Endometrial microvascular endothelial cells (primary cell): ENCODE results near the gene NPPC. TPM values are rescaled to one million over a fixed set of nuclear protein-coding genes. Genes with fewer than 3 reads are reported as not detected.
"Not testable (repeated sequence)": the region's sequence is repeated elsewhere in the genome, so short reads cannot be mapped to it uniquely, and the experiment has no call there.

Experiments
- in situ Hi-C: cut with HindIII; loops from 2 replicates; pipeline ENCODE4 v1.10.0; 2017; ENCODE audit warnings: low sequenced_read_pairs, low pct_unique_long_range_greater_than_20kb; ENCODE audit errors: inconsistent ontology term
- total RNA-seq: library from RNA; depleted of rRNA; stranded (reverse); fragments of >200 nt; gene quantifications from one replicate; pipeline ENCODE4 v1.2.3, GENCODE V29; 2015; ENCODE audit errors: inconsistent ontology term

Gene NPPC, protein sequence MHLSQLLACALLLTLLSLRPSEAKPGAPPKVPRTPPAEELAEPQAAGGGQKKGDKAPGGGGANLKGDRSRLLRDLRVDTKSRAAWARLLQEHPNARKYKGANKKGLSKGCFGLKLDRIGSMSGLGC
- total RNA-seq, result not detected

DNA sequence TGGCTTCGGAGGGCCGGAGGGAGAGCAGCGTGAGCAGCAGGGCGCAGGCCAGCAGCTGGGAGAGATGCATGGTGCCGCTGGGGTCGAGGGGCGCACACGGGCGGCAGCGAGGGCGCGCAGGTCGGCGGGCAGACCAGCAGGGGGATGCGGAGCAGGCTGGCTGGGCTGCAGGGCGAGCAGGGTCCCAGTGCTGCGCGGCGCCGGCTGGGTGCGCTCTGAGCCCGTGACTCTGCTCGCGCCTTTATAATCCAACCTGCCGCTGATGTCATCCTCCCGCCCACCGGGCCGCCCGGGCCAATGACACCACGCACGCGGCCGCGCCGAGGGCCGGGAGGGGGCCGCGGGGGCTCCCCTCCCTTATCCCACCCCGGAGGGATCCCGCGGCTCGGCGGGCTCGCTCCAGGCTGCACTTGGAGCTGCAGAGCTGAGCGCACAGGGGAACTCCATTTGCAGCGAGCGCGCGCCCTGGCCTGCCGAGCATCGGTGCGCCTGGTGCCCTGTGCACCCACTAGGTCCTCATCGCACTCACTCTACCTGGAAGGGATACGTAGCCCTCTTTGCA, at the start of gene NPPC:
TSS of gene NPPC (minus strand) at position 217 of the 562 bp plus-strand sequence. CDS start at position 70, 147 bp downstream.
- in situ Hi-C loops, result no loop called here

DNA sequence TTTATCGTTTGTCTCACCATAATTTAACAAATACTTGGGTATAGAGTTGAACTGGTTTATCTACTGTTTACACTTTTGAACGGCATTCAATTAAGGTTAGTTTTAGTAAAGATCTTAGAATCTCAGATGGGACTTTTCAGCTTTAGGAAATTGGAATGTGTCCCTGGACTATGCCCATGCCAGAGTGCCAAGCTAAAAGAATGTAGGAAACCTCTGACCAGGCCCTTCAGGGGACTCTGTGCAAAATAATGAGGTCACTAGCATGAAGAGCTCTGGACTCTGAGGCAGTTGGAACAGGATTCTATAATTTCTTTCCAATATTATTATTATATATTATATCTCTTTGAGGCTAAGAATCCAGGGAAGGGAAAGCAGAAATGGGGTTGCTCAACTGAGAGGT, 48.8 kb upstream of the NPPC start:
- in situ Hi-C loops, result no loop called here

DNA sequence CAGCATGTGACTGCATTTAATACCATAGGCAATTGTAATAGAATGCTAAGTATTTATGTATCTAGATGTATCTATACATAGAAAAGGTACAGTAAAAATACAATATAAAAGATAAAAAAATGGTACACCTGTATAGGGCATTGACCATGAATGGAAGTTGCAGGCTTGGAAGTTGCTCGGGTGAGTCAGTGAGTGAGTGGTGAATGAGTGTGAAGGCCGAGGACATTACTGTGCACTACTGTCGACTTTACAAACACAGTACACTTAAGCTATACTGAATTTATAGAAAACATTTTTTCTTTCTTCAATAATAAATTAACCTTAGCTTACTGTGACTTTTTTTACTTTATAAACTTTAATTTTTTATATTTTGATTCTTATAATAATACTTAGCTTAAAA, 44.3 kb upstream of the NPPC start:
- in situ Hi-C loops, result no loop called here

DNA sequence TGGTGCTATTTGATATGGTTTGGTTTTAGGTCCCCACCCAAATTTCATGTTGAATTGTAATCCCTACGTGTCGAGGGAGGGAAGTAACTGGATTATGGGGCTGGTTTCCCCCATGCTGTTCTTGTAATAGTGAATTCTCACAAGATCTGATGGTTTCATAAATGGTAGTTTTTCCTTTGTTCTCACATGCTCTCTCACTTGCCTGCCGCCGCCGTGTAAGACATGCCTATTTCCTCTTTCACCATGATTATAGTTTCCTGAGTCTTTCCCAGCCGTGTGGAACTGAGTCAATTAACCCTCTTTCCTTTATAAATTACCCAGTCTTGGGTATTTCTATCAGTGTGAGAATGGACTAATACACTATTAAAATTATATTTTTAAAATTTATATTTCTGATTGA, 42.6 kb upstream of the NPPC start:
- in situ Hi-C loops, result no loop called here

DNA sequence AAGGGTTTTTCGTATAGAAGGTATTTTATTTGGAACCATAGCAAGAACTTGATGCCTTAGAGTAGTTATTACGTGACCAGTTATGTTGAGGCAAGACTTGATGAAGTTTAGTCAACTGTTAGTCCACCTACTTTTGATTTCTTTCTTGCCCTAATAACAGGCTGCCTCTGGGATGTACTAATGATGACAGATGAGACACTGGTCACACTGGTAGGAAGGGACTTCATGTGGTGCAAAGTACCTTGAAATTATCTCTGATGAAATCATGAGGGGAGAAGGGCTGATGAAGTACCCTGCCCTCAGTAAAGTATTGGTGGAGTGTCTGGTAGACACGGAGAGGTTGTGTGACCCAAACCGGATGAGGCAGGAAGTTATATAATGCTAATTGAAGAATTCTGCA, 40.7 kb upstream of the NPPC start:
- in situ Hi-C loops, result no loop called here

DNA sequence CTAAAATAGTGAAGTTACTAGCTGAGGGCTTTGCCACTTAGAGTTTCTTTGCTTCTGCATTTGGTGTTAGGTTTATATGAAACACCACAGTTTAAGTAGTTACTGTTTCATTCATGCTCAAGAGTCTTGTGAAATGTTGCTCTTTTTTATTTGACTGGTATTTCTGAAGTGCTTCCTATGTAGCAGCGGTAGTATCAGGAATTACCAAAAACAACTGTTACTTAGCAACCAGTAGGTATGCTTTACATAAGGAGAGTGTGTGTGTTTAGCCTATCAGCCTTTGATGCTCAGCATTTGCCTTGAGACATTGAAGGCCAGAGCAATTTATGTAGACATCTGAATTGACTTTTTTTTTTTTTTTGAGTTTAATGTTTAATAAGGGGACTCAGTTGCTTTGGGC, 38.9 kb upstream of the NPPC start:
- in situ Hi-C loops, result no loop called here

DNA sequence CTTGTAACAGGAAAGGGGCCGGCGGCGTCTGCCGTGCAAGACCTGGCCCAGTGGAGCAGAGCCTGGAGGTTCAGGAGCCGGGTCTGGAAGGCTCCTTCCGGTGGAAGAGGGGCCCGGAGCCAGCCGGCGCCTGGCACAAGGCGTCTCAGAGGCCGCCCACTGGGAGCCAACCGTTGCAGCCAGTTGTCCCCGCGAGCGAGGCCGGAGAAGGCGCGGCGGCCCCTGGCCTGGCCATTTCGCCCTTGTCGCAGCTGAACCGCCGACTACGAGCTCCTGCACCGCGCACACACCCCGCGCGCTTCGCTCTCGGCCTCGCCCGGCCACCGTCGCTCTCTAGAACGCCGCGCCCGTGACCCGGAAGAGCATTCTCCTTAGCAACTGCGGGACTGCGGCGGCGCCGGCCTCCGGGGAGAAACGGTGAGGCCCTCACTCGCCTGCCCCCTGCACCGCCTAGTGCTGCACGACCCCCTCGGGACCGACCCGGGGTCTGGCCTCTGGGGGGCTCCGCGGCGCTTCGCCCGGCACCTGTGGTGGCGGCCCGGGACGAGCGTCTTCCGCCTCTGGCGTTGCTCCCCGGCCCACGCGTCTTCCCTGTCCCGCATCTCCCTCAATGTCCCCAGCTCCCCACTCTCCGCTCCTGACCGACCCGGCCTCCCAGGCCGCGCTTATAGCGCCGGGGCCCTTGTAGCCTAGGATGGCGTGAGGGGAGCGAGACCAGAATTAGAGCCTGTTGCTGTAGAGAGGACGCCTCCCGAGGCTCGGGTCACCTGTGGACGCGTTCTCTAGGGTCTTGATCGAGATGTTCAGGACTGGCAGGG, 35.4 kb upstream of the NPPC start, which contains the start of gene DIS3L2:
TSS of gene DIS3L2 (plus strand) at position 365 of the 818 bp plus-strand sequence. CDS start 53,215 bp downstream, outside the sequence.
- in situ Hi-C loops, result no loop called here

DNA sequence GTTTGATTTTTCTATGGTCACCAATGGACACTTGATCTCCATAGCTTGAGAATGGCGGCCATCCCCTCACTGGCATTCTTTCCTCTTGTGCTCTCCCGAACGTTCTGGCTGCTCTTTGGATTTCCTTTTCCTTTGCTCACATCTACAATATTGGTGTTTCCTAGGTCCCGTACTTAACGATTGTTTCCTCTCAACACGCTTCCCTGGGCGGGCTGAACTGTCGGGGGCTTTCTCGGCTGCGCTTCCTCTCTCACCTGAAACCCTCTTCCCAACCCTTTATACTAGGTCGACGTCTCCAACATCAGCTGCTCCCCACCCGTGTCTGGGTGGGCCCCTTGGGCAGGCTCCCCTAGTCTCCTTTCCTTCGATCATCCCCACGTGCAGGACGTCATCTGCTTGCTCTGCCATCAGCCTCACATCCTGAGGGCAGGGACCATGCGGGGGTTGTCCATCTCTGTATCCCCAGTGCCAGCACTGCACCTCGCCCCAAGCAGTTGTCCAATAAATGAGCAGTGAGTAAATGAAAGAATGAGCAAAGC, 34.7 kb upstream of the NPPC start:
- in situ Hi-C loops, result no loop called here

DNA sequence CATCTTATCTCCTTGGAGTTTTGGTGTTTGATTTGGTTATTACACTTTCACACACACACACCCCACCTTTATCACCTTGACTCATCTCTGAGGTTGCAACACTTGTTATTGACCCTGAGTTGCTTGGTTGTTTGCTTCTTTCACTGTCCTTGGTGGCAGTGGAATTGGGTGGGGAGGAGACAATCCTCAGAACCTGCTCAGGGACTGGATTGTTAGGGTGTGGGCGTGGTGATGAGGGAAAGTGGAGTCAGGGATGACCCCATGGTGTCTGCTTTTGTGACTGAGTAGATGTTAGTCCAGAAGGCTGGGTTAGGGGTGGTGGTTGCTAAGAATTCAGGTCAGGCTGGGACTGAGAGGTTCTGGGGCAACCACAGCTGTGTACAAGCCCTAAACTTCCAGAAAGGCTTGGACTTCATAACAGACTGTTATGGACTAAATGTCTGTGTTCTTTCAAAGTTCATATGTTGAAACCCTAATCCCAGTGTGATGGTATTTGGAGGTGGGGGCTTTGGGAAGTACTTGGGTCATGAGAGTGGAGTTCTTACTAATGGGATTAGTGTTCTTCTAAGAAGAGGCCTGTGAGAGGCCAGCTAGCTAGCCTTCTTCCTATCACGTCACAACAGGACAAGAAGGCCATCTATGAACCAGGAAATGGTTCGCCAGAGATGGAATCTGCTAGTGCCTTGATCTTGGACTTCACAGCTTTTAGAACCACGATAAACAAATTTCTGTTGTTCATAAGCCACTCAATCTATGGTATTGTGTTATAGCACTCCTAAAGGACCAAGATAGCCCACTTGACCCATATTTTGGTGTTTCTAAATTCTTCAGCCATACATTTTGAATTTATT, 31.9 kb upstream of the NPPC start:
- in situ Hi-C loops, result no loop called here

DNA sequence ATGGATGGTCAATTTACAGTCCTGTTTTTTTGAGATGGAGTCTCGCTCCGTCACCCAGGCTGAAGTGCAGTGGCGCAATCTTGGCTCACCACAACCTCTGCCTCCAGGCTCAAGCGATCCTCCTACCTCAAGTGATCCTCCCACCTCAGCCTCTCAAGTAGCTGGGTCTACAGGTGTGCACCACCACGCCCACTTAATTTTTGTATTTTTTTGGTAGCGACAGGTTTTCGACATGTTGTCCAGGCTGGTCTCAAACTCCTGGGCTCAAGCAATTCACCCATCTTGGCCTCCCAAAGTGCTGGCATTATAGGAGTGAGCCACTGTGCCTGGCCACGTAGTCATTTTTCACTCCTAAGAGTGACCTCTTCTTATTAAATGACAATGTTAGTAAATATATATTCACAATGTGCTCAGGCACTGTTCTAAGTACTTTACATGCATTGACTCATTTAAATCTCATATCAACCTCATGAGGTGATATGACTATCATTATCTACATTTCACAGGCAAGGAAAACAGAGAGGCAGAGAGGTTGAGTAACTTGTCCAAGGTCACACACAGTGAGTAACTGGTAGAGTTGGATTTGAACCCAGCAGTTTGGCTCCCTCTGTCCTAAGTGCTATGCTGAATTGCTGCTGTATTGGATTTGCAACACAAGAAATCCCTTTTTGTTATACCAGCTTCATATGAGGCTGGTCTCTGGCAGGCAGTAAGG, 29.7 kb upstream of the NPPC start:
- in situ Hi-C loops, result no loop called here

DNA sequence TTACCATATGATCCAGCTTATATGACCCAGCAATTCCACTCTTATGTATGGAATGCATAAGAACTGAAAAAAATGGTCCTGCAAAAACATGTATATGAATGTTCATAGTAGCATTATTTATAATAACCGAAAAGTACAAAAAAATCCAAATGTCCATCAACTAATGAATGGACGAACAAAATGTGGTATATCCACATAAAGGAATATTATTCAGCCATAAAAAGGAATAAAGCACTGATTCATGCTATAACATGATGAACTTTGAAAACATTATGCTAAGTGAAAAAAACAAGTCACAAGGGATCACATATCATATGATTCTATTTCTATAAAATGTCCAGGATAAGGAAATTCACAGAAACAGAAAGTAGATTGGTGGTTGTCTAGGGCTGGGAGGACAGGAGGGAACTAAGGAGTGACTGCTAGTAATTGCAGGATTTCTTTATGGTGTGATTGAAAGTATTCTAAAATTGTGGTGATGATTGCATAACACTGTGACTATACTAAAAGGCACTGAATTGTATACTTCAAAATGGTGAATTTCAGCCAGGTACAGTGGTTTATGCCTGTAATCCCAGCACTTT, 25.3 kb upstream of the NPPC start:
- in situ Hi-C loops, result no loop called here

DNA sequence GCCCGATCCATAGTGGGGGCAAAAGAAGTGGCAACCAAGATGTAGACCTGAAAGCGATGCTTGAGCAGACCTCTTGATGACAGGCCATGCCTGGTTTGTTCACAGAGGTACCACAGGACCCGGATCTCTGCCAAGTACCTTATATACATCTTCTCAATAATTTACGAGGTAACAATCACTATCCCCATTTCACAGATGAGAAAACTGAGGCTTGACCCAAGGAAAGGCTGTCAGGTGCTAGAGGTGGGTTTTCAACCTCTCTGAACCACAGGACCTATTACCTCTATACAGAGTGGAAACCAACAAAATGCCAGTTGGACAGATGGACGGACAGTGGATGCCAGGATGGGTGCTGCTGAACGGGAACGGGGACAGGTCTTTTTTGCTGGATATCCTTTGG, 21.5 kb upstream of the NPPC start:
- in situ Hi-C loops, result no loop called here

DNA sequence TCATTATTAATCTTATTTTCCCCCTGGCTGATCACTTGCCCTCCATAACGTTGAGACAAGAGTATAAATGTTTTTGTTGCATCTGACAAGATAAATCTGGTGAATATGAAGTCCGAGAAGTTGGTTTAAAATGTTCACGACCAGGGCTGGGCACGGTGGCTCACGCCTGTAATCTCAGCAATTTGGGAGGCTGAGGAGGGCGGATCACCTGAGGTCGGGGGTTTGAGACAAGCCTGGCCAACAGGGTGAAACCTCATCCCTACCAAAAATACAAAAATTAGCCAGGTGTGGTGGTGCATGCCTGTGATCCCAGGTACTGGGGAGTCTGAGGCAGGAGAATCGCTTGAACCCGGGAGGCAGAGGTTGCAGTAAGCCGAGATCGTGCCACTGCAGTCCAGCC, 20.9 kb upstream of the NPPC start:
- in situ Hi-C loops, result not testable (repeated sequence)

DNA sequence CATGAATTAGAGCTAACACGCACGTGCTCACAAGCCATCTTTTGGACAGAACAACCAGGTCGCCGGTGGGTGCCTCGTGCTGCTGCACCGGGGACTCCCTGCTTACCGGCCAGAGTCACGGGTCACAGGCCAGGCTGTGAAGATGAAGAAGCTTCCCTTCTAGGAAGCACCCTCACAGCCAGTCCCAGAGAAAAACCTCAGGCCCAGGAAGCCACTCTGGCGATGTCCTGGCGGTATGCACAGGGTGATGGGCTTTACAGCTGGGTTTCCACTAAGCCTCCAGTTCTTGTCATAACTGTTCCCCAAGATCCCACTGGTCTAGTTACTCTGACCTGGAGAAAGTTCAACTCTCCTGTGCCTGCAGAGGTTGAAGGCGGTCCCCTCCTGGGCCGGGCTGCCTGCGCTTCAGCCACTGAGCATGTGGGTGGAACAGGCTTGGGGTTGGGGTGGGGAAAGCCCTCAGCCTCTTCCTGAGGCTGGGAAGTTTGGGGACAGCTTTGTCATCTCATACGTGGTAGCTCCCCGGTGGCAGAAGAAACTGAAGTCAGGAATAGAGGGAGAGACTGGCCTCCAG, 20.1 kb upstream of the NPPC start:
- in situ Hi-C loops, result no loop called here

DNA sequence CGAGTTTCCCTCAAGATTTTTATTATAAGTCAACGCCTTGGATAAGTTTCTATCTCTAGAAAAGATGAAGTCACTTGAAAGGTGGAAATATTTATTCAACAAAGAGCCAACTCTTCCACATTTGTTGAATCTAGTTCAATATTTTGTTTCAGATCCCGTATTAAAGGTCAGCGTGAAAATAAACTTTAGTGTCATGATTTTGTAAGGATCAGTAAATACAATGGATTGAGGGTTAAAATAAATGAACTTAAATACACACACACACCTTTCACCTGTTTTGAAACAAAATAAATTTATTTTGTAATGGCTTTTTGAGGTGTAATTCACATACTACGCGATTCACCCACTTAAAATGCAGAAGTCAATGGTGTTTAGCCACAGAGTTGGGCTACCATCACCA, 16.0 kb upstream of the NPPC start:
- in situ Hi-C loops, result no loop called here

DNA sequence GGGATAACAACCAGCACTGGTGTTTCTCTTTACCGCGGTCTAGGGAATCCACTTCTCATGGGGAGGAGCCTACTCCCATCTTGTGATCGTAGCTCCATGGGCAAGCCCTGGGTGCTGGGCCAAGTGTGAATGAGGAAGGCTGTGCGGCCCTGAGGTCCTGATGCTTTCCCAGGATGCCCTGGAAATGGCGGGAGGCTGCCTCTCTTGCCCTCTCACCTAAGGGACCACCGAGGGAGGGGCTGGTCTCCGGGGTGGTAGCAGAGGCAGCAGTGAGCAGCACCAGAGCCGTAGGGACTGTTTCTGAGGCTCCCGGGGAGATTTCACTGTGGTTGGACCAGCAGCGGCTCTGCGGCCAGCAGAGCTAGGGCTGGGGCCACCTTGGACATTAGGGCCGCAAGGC, 15.5 kb upstream of the NPPC start:
- in situ Hi-C loops, result no loop called here

DNA sequence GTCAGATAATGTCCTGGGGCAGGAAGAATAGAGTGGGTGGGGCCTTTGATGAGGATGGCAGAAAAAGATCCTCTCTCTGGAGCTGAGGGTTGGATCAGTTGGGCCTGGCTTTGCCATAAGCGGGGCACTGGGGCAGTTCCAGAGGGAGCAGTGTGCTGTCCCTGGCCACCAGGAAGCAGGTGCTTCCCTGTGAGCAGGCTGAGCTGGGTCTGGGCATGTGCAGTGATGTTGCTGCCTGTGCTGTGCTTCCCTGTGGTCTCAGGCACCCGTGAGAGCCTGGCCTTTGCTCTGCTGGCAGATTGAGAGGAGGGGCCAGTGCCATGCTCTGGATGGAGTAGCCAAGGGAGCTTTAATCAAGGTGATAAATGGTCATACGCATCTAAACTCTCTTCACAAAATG, 14.6 kb upstream of the NPPC start:
- in situ Hi-C loops, result no loop called here

DNA sequence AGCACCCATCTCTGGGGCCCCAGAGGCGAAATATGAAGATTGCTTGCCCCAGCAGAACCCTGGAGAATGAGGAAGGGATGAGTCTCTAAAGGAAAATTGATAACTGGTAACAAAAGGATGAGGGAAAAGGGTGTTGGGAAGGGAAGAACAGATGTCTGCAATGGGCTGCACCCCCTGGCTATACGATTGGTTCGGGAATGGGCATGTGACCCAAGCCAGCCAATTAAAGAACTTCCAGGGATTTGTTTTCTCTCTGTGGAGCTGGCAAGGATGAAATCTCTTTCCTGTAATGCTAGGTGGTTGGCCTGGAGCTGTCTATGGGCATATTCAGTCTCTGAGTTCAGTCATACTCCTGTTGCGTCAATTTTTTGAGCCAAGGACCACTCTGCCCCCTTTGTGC, 12.8 kb upstream of the NPPC start:
- in situ Hi-C loops, result no loop called here
